Activated CD8-positive, alpha-beta memory T cell treated with anti-CD3 and anti-CD28 coated beads, Interleukin-2, amount 50 U/mL, for 4 hours (primary cell): ENCODE results near the gene TENT4B.
"Not testable (repeated sequence)": the region's sequence is repeated elsewhere in the genome, so short reads cannot be mapped to it uniquely, and the experiment has no call there.

Experiments
- DNase-seq: peaks from one replicate; pipeline ENCODE4 v3.0.0-alpha.2; 2020

TENT4B gene

DNA sequence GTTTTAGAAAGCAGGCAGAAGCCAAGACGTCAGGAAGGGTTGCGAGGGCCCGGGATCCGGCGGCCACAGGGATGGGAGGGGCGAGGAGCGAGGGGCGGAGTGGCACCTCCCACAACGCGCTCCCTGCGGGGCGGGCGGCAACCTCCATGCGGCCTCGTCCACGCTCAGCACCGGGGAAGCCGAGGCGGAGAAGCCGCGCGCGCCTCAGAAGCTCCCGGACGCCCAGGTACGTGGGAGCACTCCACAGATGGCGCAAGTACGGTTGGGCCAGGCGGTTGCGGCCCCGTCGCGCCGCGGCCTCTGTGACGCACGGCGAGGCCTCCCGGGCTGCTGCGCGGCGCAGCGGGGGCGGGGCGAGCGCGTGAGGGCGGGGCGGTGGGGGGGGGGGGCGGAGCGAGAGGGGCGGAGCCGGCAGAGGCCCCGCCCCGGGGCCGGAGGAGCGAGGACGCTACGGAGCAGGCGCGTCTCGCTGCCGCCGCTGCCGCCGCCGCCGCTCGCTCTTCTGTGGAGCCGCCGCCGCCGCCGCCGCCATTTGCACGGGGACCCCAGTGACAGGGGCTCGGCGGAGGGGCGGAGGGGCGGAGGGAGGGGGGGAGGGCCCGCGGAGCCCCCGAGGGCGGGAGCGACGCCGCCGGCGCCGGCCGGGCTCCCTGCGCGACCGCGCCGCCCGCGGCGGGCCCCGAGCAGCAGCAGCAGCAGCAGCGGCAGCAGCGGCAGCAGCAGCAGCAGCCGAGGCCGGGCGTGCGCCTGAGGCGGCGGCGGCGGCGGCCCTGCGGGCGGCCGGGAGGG, at the start of gene TENT4B:
Gene TENT4B (plus strand): TSS at position 500 of the 789 bp plus-strand sequence. CDS start 316 bp downstream, outside the sequence.
- DNase-seq: peak; percentile 86

DNA sequence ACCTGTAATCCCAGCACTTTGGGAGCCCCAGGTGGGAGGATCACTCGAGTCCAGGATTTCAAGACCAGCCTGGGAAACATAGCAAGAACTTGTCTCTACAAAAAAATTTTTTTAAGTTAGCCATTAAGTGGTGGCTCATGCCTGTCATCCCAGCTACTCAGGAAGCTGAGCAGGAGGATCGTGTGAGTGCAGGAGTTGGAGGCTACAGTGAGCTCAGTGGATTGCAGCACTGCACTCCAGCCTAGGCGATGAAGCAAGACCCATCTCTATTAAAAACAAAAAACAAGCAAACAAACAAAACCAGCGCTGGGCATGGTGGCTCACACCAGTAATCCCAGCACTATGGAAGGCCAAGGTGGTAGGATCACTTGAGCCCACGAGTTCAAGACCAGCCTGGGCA, 49.3 kb upstream of the TENT4B start:
- DNase-seq: no peak

GRCh38 chr16:50114357-50115129, 38.6 kb upstream of the TENT4B start:
- DNase-seq: no peak

DNA sequence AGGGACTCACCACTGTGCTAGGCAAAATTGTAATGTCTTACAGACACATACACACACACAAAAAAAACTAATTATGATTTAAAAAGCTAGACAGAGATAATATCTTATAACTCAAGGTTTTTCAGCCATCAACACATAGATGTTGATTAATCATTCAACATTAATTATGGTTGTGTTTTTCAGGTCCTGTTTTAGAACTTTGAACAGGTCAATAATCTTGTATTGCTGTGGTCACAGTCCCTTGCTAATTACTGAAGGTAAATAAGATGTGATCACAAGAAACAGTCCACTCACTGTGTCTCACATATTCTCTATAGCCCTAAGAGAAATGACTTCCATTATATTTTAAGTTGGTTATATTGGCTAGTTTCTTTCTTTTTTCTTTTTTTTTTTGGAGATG, 32.4 kb upstream of the TENT4B start:
- DNase-seq: no peak

DNA sequence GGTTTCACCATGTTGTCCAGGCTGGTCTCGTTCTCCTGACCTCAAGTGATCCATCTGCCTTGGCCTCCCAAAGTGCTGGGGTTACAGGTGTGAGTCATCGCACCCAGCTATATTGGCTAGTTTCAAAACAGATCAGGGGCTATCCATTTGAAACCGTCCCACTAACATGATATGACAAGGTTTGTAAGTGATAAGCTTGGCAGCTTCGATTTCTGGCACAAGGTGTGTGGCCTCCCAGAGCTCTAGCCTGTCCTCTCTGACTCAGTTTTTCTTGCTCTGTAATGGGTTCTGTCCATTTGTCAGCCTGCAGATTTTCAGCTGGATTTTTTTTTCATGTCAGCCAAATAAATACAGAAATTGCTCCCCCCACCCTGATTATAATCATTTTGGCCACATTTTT, 31.8 kb upstream of the TENT4B start:
- no peak for DNase-seq

- no peak for DNase-seq
Measured at GRCh38 chr16:50121721-50122445, 31.2 kb upstream of the TENT4B start.

GRCh38 chr16:50123417-50123816, 29.7 kb upstream of the TENT4B start:
- no peak for DNase-seq

- DNase-seq: no peak
Measured at GRCh38 chr16:50124769-50125168, 28.3 kb upstream of the TENT4B start.

DNA sequence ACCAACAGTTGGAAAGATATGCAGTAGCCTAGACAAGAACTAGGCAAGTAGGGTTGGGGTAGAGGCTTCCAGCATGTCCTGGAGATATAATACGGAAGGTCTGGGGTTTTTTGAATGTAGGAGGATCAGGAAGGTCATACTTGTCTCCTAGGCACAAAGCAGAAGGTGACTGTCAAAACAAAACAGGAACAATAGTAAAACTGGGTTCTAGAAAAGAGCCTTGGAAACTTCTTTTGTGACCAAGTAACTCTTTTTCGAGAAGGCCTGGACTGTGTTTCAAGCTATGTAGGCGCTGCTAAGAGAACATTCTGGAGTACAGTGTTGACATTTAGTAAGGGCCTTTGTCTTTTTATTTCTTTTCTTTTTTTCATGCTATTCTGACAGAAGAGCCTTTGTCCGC, 26.9 kb upstream of the TENT4B start:
- no peak for DNase-seq

GRCh38 chr16:50132571-50132970, 20.5 kb upstream of the TENT4B start:
- DNase-seq: not testable (repeated sequence)

DNA sequence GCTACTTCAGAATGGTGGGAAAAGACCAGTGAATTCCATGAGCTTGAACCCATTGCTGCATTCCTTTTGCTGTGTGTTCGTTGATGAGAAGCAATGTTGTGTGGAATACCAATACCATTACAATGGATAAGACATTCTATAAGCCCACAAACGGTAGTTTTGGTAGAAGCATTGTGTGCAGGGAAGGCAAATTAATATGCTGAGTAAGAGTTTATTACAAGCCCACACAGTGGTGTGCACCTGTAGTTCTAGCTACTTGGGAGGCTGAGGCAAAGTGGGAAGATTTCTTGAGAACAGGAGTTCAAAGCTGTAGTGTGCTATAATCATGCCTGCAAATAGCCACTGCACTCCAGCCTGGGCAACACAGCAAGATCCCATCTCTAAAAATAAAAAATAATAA, 19.9 kb upstream of the TENT4B start:
- no peak for DNase-seq

GRCh38 chr16:50136399-50136798, 16.7 kb upstream of the TENT4B start:
- no peak for DNase-seq

DNA sequence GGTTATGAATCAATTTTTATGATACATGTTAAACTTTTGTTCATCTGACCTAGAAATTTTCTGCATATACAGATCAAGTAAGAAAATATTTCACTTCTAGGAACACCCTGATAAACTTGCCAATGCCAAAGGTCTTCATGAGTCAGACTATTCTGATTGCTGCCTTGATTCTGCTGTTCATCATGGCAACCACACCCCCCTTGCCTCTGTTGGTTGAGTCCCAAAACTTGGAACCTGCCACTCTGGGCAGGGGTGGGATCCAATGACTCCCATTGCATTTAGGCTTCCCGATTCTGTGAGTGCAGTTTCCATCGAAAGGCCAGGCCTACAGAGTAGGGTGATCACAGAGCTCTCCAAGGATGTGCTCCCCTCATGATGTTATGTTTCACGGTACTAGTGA, 15.8 kb upstream of the TENT4B start:
- no peak for DNase-seq

DNA sequence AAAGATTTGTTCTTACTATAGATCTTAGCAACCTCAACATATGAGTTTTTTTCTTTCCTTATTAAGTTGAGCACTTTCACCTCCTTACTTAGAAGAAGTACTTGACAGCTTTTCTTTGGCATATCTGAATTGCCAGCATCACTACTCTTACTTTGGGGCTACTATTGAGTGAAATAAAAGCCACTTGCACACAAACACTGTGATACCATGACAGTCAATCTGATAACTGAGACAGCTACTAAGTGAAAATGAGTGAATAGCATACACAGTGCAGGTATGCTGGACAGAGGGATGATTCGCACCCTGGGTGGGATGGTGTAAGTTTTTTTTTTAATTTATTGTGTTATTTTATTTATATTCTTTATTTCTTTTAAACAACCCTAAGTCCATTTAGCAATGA, 13.5 kb upstream of the TENT4B start:
- no peak for DNase-seq

DNA sequence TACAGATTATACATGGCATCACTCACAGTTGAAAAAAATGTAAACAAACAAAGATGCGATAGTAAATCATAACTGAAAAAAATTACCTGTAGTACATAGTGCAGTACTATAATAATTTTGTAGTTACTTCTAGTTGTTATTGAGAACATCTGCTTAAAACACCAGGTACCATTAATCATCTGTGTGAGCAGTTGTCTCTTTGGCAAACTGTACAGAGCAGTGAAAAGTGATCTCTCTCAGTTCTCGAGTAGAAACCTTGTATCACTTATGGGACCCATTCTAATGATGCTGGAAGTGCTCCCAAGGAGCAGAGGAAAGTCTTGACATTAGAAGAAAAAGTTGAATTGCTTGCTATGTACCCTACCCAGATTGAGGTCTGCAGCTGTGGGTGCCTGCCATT, 8.9 kb upstream of the TENT4B start:
- no peak for DNase-seq

DNA sequence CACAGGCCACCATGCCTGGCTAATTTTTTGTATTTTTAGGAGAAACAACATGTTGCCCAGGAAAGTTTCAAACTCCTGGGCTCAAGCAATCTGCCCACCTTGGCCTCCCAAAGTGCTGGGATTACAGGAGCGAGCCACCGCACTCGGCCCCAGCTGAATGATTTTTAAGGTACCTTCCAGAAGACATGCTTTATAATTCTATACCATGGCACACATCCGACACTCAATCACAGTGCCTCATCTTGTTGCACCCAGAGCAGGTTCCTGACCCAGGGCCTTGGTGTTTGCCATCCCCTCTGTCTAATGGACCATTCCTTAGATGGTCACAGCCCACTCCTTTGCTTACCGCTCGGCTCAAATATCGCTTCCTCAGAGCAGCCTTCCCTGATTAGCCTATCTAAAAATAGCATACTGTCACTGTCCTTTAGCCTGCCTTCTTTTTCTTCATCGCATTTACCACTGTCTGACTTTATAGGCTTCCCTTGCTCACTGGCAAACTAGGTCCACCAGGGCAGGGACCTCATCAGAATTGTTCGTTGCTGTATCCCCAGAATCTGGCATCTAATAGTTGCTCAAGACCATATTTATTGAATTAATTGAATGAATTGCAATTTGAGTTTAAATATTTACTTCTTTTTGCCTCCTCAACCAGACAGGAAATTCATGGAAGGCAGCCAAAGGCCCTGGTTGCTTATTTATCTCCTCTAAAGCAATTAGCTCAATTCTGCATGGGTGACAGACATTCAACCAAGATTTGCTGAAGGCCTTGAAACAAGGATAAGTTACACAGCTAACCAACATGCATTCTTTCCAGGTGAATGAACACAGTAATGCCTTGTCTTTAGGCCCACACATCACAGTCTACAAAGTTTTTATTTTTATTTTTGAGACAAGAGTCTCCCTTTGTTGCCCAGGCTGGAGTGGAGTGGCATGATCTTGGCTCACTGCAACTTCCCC, 6.3 kb upstream of the TENT4B start:
- no peak for DNase-seq

GRCh38 chr16:50151322-50151721, 1.8 kb upstream of the TENT4B start:
- DNase-seq: no peak

DNA sequence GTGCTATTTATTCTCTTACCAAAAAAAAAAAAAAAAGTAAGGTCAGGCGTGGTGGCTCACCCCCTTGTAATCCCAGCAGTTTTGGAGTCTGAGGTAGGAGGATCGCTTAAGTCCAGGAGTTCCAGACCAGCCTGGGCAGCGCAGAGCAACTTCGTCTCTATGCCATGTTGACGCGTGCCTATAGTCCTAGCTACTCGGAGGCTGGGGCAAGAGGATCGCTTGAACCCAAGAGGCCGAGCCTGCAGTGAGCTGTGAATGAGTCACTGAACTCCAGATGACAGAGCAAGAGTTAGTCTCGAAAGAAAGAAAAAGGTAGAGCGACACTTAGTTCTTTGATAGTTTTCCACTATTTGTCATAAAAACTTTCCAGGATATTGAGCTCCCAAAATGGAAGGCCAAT, 1.4 kb upstream of the TENT4B start:
- peak; percentile 23 for DNase-seq

- peak; percentile 58 for DNase-seq
Measured at GRCh38 chr16:50152351-50152806, 727 bp upstream of the TENT4B start.

- no peak for DNase-seq
Measured at GRCh38 chr16:50153596-50154419, 702 bp downstream of the TENT4B start.

GRCh38 chr16:50154420-50154950, 1.4 kb downstream of the TENT4B start:
- DNase-seq: no peak
